ENCODE data around the gene SNX27.
"Not testable (repeated sequence)": the region's sequence is repeated elsewhere in the genome, so short reads cannot be mapped to it uniquely, and the experiment has no call there.

Gene SNX27

GRCh38 chr1:151611288-151611790, 511 bp upstream of the SNX27 start:
- peaks cover 14% of the 10 kb centered on the region for H3K4me1 ChIP-seq (ENCODE audit: insufficient read depth, low read length)
- H3K27me3 ChIP-seq (ENCODE audit: insufficient read depth, low read length): no peaks in the 10 kb centered on the region
- H2AFZ ChIP-seq (ENCODE audit: low read depth, low read length): peak overlapping the region; percentile 77
- peak overlapping the region; percentile 88 for H3K4me3 ChIP-seq (ENCODE audit: low read length)
- peaks cover 20% of the 10 kb centered on the region for H3K36me3 ChIP-seq (ENCODE audit: insufficient read depth, low read length)
- no peaks in the 10 kb centered on the region for H3K9me3 ChIP-seq (ENCODE audit: low read length)

GRCh38 chr1:151612501-151613281, 841 bp downstream of the SNX27 start:
- no peaks in the 10 kb centered on the region for H3K27me3 ChIP-seq (ENCODE audit: insufficient read depth, low read length)
- H3K9me3 ChIP-seq (ENCODE audit: low read length): no peaks in the 10 kb centered on the region
- peak overlapping the region; percentile 88 for H3K4me3 ChIP-seq (ENCODE audit: low read length)
- peak overlapping the region; percentile 88 for H2AFZ ChIP-seq (ENCODE audit: low read depth, low read length)
- H3K36me3 ChIP-seq (ENCODE audit: insufficient read depth, low read length): peaks cover 20% of the 10 kb centered on the region
- peaks cover 14% of the 10 kb centered on the region for H3K4me1 ChIP-seq (ENCODE audit: insufficient read depth, low read length)

DNA sequence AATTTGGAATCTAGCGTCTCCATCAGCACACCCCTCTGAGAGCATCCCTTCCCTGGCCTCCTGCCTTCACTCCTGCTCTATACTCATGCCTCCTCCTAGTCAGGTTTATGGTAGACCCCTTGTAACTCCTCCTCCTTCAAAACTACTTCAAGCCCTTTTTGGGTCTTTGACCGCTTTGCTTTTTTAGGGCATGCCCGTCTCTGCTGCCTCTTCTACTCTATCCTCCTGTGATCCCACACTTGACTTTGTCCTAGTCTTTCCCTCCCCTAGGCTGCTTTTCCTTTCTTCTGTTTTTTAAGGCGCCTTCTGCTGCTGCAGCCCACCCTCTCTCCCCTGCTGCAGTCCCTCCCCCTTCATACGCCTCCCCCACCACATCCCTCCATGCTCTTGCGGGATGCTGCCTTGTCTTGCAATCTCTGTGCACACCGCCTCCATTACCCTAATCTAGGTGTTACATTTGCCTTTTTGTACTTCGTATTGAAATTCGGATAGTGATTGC, 1.5 kb downstream of the SNX27 start:
- no peaks in the 10 kb centered on the region for H3K27me3 ChIP-seq (ENCODE audit: insufficient read depth, low read length)
- peak overlapping the region; percentile 88 for H3K4me3 ChIP-seq (ENCODE audit: low read length)

DNA sequence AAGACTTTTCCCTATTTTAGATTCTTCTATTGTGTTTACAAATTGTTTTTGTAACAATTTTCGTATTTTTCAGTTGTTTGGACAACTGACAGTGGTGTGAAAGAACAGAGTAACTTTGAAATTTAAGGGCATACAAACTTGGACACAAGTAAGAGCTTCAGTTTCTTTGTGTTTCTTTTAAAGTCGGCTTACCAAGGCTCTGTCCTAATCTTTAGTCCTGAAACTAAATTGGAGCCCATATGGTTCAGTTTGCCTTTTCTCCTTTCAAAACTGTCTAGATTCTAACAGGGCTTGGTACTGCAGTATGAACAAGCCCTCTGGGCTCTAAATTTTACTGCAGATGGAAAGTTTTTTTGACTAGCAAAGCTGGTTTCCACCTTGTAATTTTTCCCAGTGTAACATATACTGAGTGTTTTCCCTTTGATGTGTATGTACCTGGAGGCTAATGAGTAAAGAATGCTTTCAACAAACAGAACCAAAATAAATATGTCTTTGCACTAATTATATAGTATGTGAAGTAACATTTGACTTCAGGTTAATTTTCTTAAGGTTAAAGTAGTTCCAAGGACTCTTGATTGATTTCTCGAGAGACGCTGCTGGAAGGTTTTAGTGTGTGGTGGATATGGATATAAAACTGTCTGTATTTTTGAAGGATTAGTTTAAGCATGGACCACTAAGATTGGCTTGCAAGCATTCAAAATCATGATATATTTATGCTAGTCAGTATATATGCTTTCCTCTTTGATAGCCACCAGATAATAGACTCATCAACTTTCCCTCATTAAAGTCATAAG, 4.1 kb downstream of the SNX27 start:
- no peaks in the 10 kb centered on the region for H3K27me3 ChIP-seq (ENCODE audit: insufficient read depth, low read length)
- no peak overlapping the region for H3K4me3 ChIP-seq (ENCODE audit: low read length)
- H3K9me3 ChIP-seq (ENCODE audit: low read length): no peaks in the 10 kb centered on the region
- H3K4me1 ChIP-seq (ENCODE audit: insufficient read depth, low read length): peaks cover 14% of the 10 kb centered on the region
- H3K36me3 ChIP-seq (ENCODE audit: insufficient read depth, low read length): peaks cover 20% of the 10 kb centered on the region
- no peak overlapping the region for H2AFZ ChIP-seq (ENCODE audit: low read depth, low read length)

More for the DNA sequence above, 1.5 kb downstream of the SNX27 start:
- peak overlapping the region; percentile 88 for H2AFZ ChIP-seq (ENCODE audit: low read depth, low read length)
- no peaks in the 10 kb centered on the region for H3K9me3 ChIP-seq (ENCODE audit: low read length)
- peaks cover 20% of the 10 kb centered on the region for H3K36me3 ChIP-seq (ENCODE audit: insufficient read depth, low read length)
- H3K4me1 ChIP-seq (ENCODE audit: insufficient read depth, low read length): peaks cover 14% of the 10 kb centered on the region

DNA sequence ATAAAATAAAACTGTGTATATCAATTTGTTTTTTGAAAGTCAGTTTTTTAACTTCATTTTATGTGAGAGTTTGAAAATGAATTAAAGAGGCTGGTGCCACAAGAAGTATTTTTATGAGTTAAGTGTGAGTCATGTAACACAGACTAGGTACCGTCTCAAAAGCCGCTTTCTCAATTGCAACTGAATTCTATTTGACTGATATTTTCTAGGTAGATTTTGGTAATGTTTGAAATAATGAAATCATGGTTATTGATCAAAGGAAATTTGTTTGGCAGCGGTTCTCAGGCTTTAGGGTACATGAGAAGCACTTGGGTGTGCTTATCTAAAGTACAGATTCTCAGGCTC, 4.6 kb downstream of the SNX27 start:
- Histone ChIP-seq H3K27me3 (ENCODE audit: insufficient read depth, low read length) (no peaks in the 10 kb centered on the region), H3K36me3 (ENCODE audit: insufficient read depth, low read length) (peaks cover 20% of the 10 kb centered on the region), H3K9me3 (ENCODE audit: low read length) (no peaks in the 10 kb centered on the region), H2AFZ (ENCODE audit: low read depth, low read length) (no peak overlapping the region), H3K4me3 (ENCODE audit: low read length) (no peak overlapping the region), H3K4me1 (ENCODE audit: insufficient read depth, low read length) (peaks cover 10% of the 10 kb centered on the region)

- Histone ChIP-seq H2AFZ (ENCODE audit: low read depth, low read length) (no peak overlapping the region), H3K27me3 (ENCODE audit: insufficient read depth, low read length) (no peaks in the 10 kb centered on the region), H3K36me3 (ENCODE audit: insufficient read depth, low read length) (peaks cover 20% of the 10 kb centered on the region), H3K9me3 (ENCODE audit: low read length) (no peaks in the 10 kb centered on the region), H3K4me1 (ENCODE audit: insufficient read depth, low read length) (peaks cover 7% of the 10 kb centered on the region), H3K4me3 (ENCODE audit: low read length) (no peak overlapping the region)
Measured at GRCh38 chr1:151618003-151618402, 6.2 kb downstream of the SNX27 start.

GRCh38 chr1:151618470-151618869, 6.6 kb downstream of the SNX27 start:
- H2AFZ ChIP-seq (ENCODE audit: low read depth, low read length): no peak overlapping the region
- peaks cover 3% of the 10 kb centered on the region for H3K4me1 ChIP-seq (ENCODE audit: insufficient read depth, low read length)
- H3K27me3 ChIP-seq (ENCODE audit: insufficient read depth, low read length): no peaks in the 10 kb centered on the region
- H3K4me3 ChIP-seq (ENCODE audit: low read length): no peak overlapping the region
- peaks cover 20% of the 10 kb centered on the region for H3K36me3 ChIP-seq (ENCODE audit: insufficient read depth, low read length)
- no peaks in the 10 kb centered on the region for H3K9me3 ChIP-seq (ENCODE audit: low read length)

DNA sequence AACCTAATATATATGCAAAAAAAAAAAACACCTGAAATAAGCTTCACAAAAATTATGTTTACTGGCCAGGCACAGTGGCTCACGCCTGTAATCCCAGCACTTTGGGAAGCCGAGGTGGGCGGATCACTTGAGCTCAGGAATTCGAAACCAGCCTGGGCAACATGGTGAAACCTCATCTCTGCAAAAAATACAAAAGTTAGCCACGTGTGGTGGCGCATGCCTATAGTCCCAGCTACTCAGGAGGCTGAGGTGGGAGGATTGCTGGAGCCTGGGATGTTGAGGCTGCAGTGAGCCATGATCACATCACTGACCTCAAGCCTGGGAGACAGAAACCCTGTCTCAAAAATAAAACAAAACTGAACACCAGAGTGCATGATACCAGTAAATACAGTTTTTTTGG, 7.1 kb downstream of the SNX27 start:
- H3K4me1 ChIP-seq (ENCODE audit: insufficient read depth, low read length); H3K9me3 ChIP-seq (ENCODE audit: low read length); H3K27me3 ChIP-seq (ENCODE audit: insufficient read depth, low read length); H2AFZ ChIP-seq (ENCODE audit: low read depth, low read length); H3K4me3 ChIP-seq (ENCODE audit: low read length): not testable (repeated sequence)
- H3K36me3 ChIP-seq (ENCODE audit: insufficient read depth, low read length): peaks cover 19% of the 10 kb centered on the region

DNA sequence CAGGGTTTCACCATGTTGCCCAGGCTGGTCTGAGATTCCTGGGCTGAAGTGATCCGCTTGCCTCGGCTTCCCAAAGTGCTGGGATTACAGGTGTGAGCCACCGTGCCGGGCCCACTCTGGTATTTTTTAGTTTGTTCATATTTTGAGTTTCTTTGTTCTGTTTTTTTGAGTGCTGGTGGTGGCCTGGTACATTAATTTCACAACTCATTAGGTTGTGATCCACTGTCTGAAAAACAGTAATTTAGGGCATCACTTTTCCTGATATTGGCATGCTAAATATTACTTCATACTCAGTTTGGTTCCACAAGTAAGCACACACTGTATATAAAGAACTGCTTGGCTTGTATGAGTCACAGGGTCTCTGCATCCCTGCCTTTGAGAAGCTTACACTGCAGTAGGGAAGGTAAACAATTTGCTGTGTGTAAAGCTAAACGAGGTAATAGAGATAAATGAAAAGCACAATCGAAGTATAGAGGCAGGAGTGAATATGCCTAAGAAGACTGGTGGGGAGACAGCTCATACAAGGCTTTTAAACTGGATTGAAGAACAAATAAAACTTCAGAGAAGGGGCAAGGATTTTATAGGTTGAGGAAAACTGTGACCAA, 7.7 kb downstream of the SNX27 start:
- H3K36me3 ChIP-seq (ENCODE audit: insufficient read depth, low read length): peaks cover 16% of the 10 kb centered on the region
- no peak overlapping the region for H2AFZ ChIP-seq (ENCODE audit: low read depth, low read length)
- no peaks in the 10 kb centered on the region for H3K27me3 ChIP-seq (ENCODE audit: insufficient read depth, low read length)
- no peaks in the 10 kb centered on the region for H3K4me1 ChIP-seq (ENCODE audit: insufficient read depth, low read length)
- no peaks in the 10 kb centered on the region for H3K9me3 ChIP-seq (ENCODE audit: low read length)
- no peak overlapping the region for H3K4me3 ChIP-seq (ENCODE audit: low read length)

- H3K36me3 ChIP-seq (ENCODE audit: insufficient read depth, low read length): peaks cover 9% of the 10 kb centered on the region
- no peaks in the 10 kb centered on the region for H3K4me1 ChIP-seq (ENCODE audit: insufficient read depth, low read length)
- H3K9me3 ChIP-seq (ENCODE audit: low read length): no peaks in the 10 kb centered on the region
- H3K4me3 ChIP-seq (ENCODE audit: low read length): no peak overlapping the region
- H2AFZ ChIP-seq (ENCODE audit: low read depth, low read length): no peak overlapping the region
- H3K27me3 ChIP-seq (ENCODE audit: insufficient read depth, low read length): no peaks in the 10 kb centered on the region
Measured at GRCh38 chr1:151620286-151620685, 8.4 kb downstream of the SNX27 start.

- H2AFZ ChIP-seq (ENCODE audit: low read depth, low read length): no peak overlapping the region
- no peaks in the 10 kb centered on the region for H3K36me3 ChIP-seq (ENCODE audit: insufficient read depth, low read length)
- H3K4me1 ChIP-seq (ENCODE audit: insufficient read depth, low read length): no peaks in the 10 kb centered on the region
- no peak overlapping the region for H3K4me3 ChIP-seq (ENCODE audit: low read length)
- H3K9me3 ChIP-seq (ENCODE audit: low read length): no peaks in the 10 kb centered on the region
- no peaks in the 10 kb centered on the region for H3K27me3 ChIP-seq (ENCODE audit: insufficient read depth, low read length)
Measured at GRCh38 chr1:151621351-151621750, 9.5 kb downstream of the SNX27 start.

GRCh38 chr1:151624783-151625182, 12.9 kb downstream of the SNX27 start:
- Histone ChIP-seq H3K9me3 (ENCODE audit: low read length) (peaks cover 3% of the 10 kb centered on the region), H3K27me3 (ENCODE audit: insufficient read depth, low read length) (no peaks in the 10 kb centered on the region), H3K4me1 (ENCODE audit: insufficient read depth, low read length) (no peaks in the 10 kb centered on the region), H3K36me3 (ENCODE audit: insufficient read depth, low read length) (peaks cover 7% of the 10 kb centered on the region), H2AFZ (ENCODE audit: low read depth, low read length) (no peak overlapping the region), H3K4me3 (ENCODE audit: low read length) (no peak overlapping the region)

Measured in neuron (in vitro differentiated cells).